IMR-90 (cell line): ENCODE measurements around the gene PROSER2. TPM values are rescaled to one million over a fixed set of nuclear protein-coding genes. Genes with fewer than 3 reads are reported as not detected.
A peak's percentile ranks its signal among the peaks of the same experiment; 100 is the strongest.

ENCODE experiments used
- ATAC-seq: fragments of 200-7000 bp; cut with Tn5 transposase; 2 replicates; pipeline ENCODE4 v1.9.1; 2020; ENCODE audit warnings: low read depth, mild to moderate bottlenecking, moderate library complexity
- BruUV-seq: library from RNA; stranded (reverse); fragments of 400-500 nt; replicated peaks from 2 replicates; lab custom pipeline; 2021; lab: Mats Ljungman, UMichigan
- CTCF ChIA-PET: fragments of 300-600 bp; formaldehyde crosslinking; extraction: SDS; loops from one replicate; lab custom pipeline; 2021; ENCODE audit warnings: antibody characterized with exemption; lab: Yijun Ruan, JAX
- POLR2A ChIA-PET: fragments of 300-600 bp; sonication (Branson Sonifier 250); formaldehyde crosslinking; loops from one replicate; lab custom pipeline; 2022; ENCODE audit warnings: antibody characterized with exemption; ENCODE audit not compliant: unreplicated experiment; lab: Charles Lee
- DNase-seq: peaks from one replicate; pipeline ENCODE4 v3.0.0; 2013
- H2AFZ ChIP-seq: replicated peaks from 2 replicates; pipeline ENCODE3; 2013; ENCODE audit warnings: low read length, mild to moderate bottlenecking; ENCODE audit not compliant: poor library complexity
- H2AK5ac ChIP-seq: 2 replicates; pipeline ENCODE4 v1.6.1; 2013; ENCODE audit warnings: low read depth, low read length, inconsistent platforms
- H2AK9ac ChIP-seq: replicated peaks from 2 replicates; pipeline ENCODE3; 2013; ENCODE audit warnings: mild to moderate bottlenecking, low read depth, low read length, moderate library complexity; ENCODE audit not compliant: poor library complexity
- H2BK120ac ChIP-seq: 2 replicates; pipeline ENCODE4 v1.6.1; 2013; ENCODE audit warnings: low read depth, low read length, inconsistent platforms
- H2BK15ac ChIP-seq: 3 replicates; pipeline ENCODE4 v1.6.1; 2013; ENCODE audit warnings: low read depth, low read length, inconsistent platforms
- H2BK20ac ChIP-seq: 2 replicates; pipeline ENCODE4 v1.6.1; 2013; ENCODE audit warnings: low read depth, mild to moderate bottlenecking, inconsistent platforms, low read length, moderate library complexity
- H2BK5ac ChIP-seq: 2 replicates; pipeline ENCODE4 v1.6.1; 2013; ENCODE audit warnings: mild to moderate bottlenecking, low read depth, low read length, inconsistent platforms; ENCODE audit not compliant: poor library complexity, severe bottlenecking
- H3K14ac ChIP-seq: replicated peaks from 2 replicates; pipeline ENCODE4 v1.6.1; 2013; ENCODE audit warnings: low read depth, low read length, inconsistent platforms
- H3K18ac ChIP-seq: 2 replicates; pipeline ENCODE4 v1.6.1; 2013; ENCODE audit warnings: low read depth, low read length, control low read depth
- H3K23ac ChIP-seq: 2 replicates; pipeline ENCODE4 v1.6.1; 2013; ENCODE audit warnings: low read depth, low read length, inconsistent platforms
- H3K27ac ChIP-seq: 2 replicates; pipeline ENCODE4 v1.5.1; 2013; ENCODE audit warnings: mild to moderate bottlenecking, control low read depth, low read length; ENCODE audit not compliant: insufficient read depth
- H3K27me3 ChIP-seq: 2 replicates; pipeline ENCODE4 v1.6.1; 2013; ENCODE audit warnings: low read length; ENCODE audit not compliant: control insufficient read depth, insufficient read depth
- H3K36me3 ChIP-seq: 2 replicates; pipeline ENCODE4 v1.6.1; 2013; ENCODE audit warnings: low read length, mixed read lengths; ENCODE audit not compliant: control insufficient read depth, insufficient read depth
- H3K4ac ChIP-seq: 2 replicates; pipeline ENCODE4 v1.6.1; 2013; ENCODE audit warnings: low read depth, low read length, inconsistent platforms
- H3K4me1 ChIP-seq: 2 replicates; pipeline ENCODE4 v1.6.1; 2013; ENCODE audit warnings: low read length, mixed read lengths; ENCODE audit not compliant: control insufficient read depth, insufficient read depth
- H3K4me2 ChIP-seq: 2 replicates; pipeline ENCODE4 v1.6.1; 2013; ENCODE audit warnings: low read depth, mild to moderate bottlenecking, control low read depth, low read length, moderate library complexity
- H3K4me3 ChIP-seq: 2 replicates; pipeline ENCODE4 v1.5.1; 2013; ENCODE audit warnings: low read depth, mild to moderate bottlenecking, control low read depth, low read length, moderate library complexity; ENCODE audit not compliant: insufficient read depth
- H3K56ac ChIP-seq: 2 replicates; pipeline ENCODE4 v1.6.1; 2013; ENCODE audit warnings: low read length, inconsistent platforms; ENCODE audit not compliant: insufficient read depth; ENCODE audit errors: extremely low read depth
- H3K79me1 ChIP-seq, 2 experiments: 2 replicates each; pipeline ENCODE4 v1.6.1; 2013; ENCODE audit warnings: low read length in 2 of 2, inconsistent platforms in 1 of 2, low read depth in 1 of 2
- H3K9ac ChIP-seq: 2 replicates; pipeline ENCODE4 v1.6.1; 2013; ENCODE audit warnings: low read depth, low read length, control low read depth
- H3K9me1 ChIP-seq: 2 replicates; pipeline ENCODE4 v1.6.1; 2013; ENCODE audit warnings: low read length, inconsistent platforms; ENCODE audit not compliant: insufficient read depth
- H3K9me3 ChIP-seq: 2 replicates; pipeline ENCODE4 v1.6.1; 2013; ENCODE audit warnings: low read length; ENCODE audit not compliant: control insufficient read depth, insufficient read depth
- H4K20me1 ChIP-seq: 2 replicates; pipeline ENCODE4 v1.6.1; 2013; ENCODE audit warnings: low read length, inconsistent platforms; ENCODE audit not compliant: insufficient read depth
- H4K5ac ChIP-seq: 2 replicates; pipeline ENCODE4 v1.6.1; 2013; ENCODE audit warnings: mild to moderate bottlenecking, low read depth, low read length, control low read depth
- H4K8ac ChIP-seq, 2 experiments: 2 replicates each; pipeline ENCODE4 v1.6.1; 2013; ENCODE audit warnings: low read depth in 2 of 2, low read length in 2 of 2, control low read depth in 1 of 2, inconsistent platforms in 1 of 2
- H4K91ac ChIP-seq: 2 replicates; pipeline ENCODE4 v1.6.1; 2013; ENCODE audit warnings: low read depth, low read length, inconsistent platforms; ENCODE audit not compliant: insufficient read depth
- CEBPB ChIP-seq: IDR thresholded peaks from 2 replicates; pipeline ENCODE4 v1.6.1; 2012; ENCODE audit warnings: low read depth, low read length, improper control_type of control experiment
- CTCF ChIP-seq: conservative IDR thresholded peaks from 2 replicates; pipeline ENCODE4 v1.5.1; 2012; ENCODE audit warnings: mild to moderate bottlenecking, low read depth, low read length, improper control_type of control experiment
- ELK1 ChIP-seq: fragments of 150-350 bp; IDR thresholded peaks from 2 replicates; pipeline ENCODE4 v1.6.1; 2016; ENCODE audit warnings: low read depth, mild to moderate bottlenecking, low read length, moderate library complexity, borderline replicate concordance
- FOS ChIP-seq: fragments of 150-350 bp; IDR thresholded peaks from 2 replicates; pipeline ENCODE4 v1.6.1; 2016; ENCODE audit warnings: low read depth, low read length
- POLR2A ChIP-seq: IDR thresholded peaks from 2 replicates; pipeline ENCODE4 v1.6.1; 2012; ENCODE audit warnings: mild to moderate bottlenecking, low read depth, low read length
- SMC3 ChIP-seq: fragments of 150-350 bp; IDR thresholded peaks from 2 replicates; pipeline ENCODE4 v1.6.1; 2016; ENCODE audit warnings: low read depth, mild to moderate bottlenecking, antibody characterized with exemption, low read length, moderate library complexity
- WGBS, 2 experiments: methylation state at CpG; one replicate each; pipeline versions ENCODE4 v1.1.5 to v1.1.7; 2013; ENCODE audit warnings: missing lambda C conversion rate in 2 of 2; ENCODE audit not compliant: insufficient read length in 1 of 2; ENCODE audit errors: extremely low coverage in 2 of 2; 5-methylcytosine and 5-hydroxymethylcytosine counted together
- dilution Hi-C: fragments of 300-500 bp; cut with HindIII; formaldehyde crosslinking; loops from one replicate; pipeline ENCODE4 v1.14.3; 2018; ENCODE audit warnings: low sequenced_read_pairs; ENCODE audit not compliant: unreplicated experiment
- in situ Hi-C: fragments of 300-500 bp; cut with MboI; formaldehyde crosslinking; loops from 3 replicates; pipeline ENCODE4 v1.14.3; 2019; ENCODE audit warnings: low sequenced_read_pairs, inconsistent platforms, mixed read lengths
- intact Hi-C: fragments of 100-400 bp; cut with micrococcal nuclease; formaldehyde crosslinking; loops from 2 replicates; pipeline ENCODE4 v1.10.0; 2022
- polyA plus RNA-seq, 3 experiments: library from polyadenylated mRNA; depleted of rRNA; stranded (reverse); fragments of >200 nt; gene quantifications; 2 replicates each; pipeline ENCODE4 v1.2.3, GENCODE V29; 2012; ENCODE audit warnings: low replicate concordance in 1 of 3
- total RNA-seq: library from RNA; depleted of rRNA; stranded (reverse); fragments of >200 nt; gene quantifications from 2 replicates; pipeline ENCODE4 v1.2.3, GENCODE V29; 2012

The PROSER2 gene
- total and polyA plus RNA-seq, 2 of the 4 experiments (the other 2 are of a cell fraction), result 1.4 to 2.0 TPM

GRCh38 chr10:11898372-11899066 is 75.4 kb downstream of the PROSER2 start:
- ATAC-seq (peak; percentile 45), DNase-seq (peak; percentile 30)
- no peak overlapping the region for H3K4me2 ChIP-seq
- dilution Hi-C loops (no loop called here), intact Hi-C loops (no loop called here), in situ Hi-C loops (no loop called here)
- H4K5ac ChIP-seq, result no peak overlapping the region
- 80% methylated on average over 1 of the region's 20 CpGs; no CpG with 5 or more reads in 1 of the 2 experiments for WGBS, 2 experiments
- no TSS peak for BruUV-seq
- no peak overlapping the region for H2BK120ac ChIP-seq
- no peak overlapping the region for H4K8ac ChIP-seq
- H3K27me3 ChIP-seq, result no peaks in the 10 kb centered on the region; the same call in 1 of the 2 replicates
- no peak overlapping the region for H3K27ac ChIP-seq
- H3K9me3 ChIP-seq, result no peaks in the 10 kb centered on the region
- H2AK5ac ChIP-seq, result peak overlapping the region; percentile 24; the same call in 1 of the 2 replicates
- ChIA-PET POLR2A (no interaction called here), CTCF (interaction anchor here (1.3 kb wide), 1 partner anchor 8 kb away, joined by 3 read pairs; no protein-coding TSS in a partner anchor)
- H3K9me1 ChIP-seq, result peaks cover 10% of the 10 kb centered on the region; the same call in 1 of the 2 replicates
- H2BK15ac ChIP-seq, result no peak overlapping the region; the same call in 2 of the 3 replicates
- H2AK9ac ChIP-seq, result peak overlapping the region; percentile 70
- H3K14ac ChIP-seq, result no peak overlapping the region
- H4K20me1 ChIP-seq, result no peaks in the 10 kb centered on the region
- H3K4ac ChIP-seq, result 0 out of 2 replicates have a peak overlapping the region, but pooled peaks have one; percentile 3
- TF ChIP-seq CTCF (no peak), SMC3 (no peak), POLR2A (no peak), CEBPB (no peak), ELK1 (no peak), FOS (no peak)
- H3K79me1 ChIP-seq, result no peaks in the 10 kb centered on the region
- H3K4me1 ChIP-seq, result peaks cover 3% of the 10 kb centered on the region; the same call in 1 of the 2 replicates
- H3K9ac ChIP-seq, result no peak overlapping the region
- H3K56ac ChIP-seq, result no peak overlapping the region
- no peak overlapping the region for H3K23ac ChIP-seq
- no peaks in the 10 kb centered on the region for H3K36me3 ChIP-seq
- no peak overlapping the region for H2BK20ac ChIP-seq
- H2AFZ ChIP-seq, result peak overlapping the region; percentile 75
- H2BK5ac ChIP-seq, result no peak overlapping the region
- no peak overlapping the region for H3K18ac ChIP-seq
- H4K91ac ChIP-seq, result no peak overlapping the region
- no peak overlapping the region for H3K4me3 ChIP-seq
